Osteocyte (in vitro differentiated cells): Measurements from ENCODE around the gene ZDHHC7. TPM values are rescaled to one million over a fixed set of nuclear protein-coding genes. Genes with fewer than 3 reads are reported as not detected.

Source experiments
- DNase-seq: peaks from one replicate; pipeline ENCODE4 v3.0.0; 2021; ENCODE audit warnings: mixed read lengths; ENCODE audit not compliant: unreplicated experiment; ENCODE audit errors: extremely low spot score
- H3K27ac Mint-ChIP-seq: one replicate; pipeline ENCODE4 v1.8.0; 2021; ENCODE audit warnings: mild to moderate bottlenecking, mixed read lengths; ENCODE audit not compliant: unreplicated experiment
- H3K27me3 Mint-ChIP-seq: one replicate; pipeline ENCODE4 v1.8.0; 2021; ENCODE audit warnings: mixed read lengths; ENCODE audit not compliant: unreplicated experiment
- H3K36me3 Mint-ChIP-seq: one replicate; pipeline ENCODE4 v1.8.0; 2021; ENCODE audit warnings: mixed read lengths; ENCODE audit not compliant: unreplicated experiment
- H3K4me1 Mint-ChIP-seq: one replicate; pipeline ENCODE4 v1.8.0; 2021; ENCODE audit warnings: mixed read lengths; ENCODE audit not compliant: unreplicated experiment
- H3K4me3 Mint-ChIP-seq: one replicate; pipeline ENCODE4 v1.8.0; 2021; ENCODE audit warnings: mild to moderate bottlenecking, moderate library complexity, mixed read lengths; ENCODE audit not compliant: unreplicated experiment
- H3K9me3 Mint-ChIP-seq: one replicate; pipeline ENCODE4 v1.8.0; 2021; ENCODE audit warnings: mixed read lengths; ENCODE audit not compliant: unreplicated experiment
- total RNA-seq: library from RNA; stranded (reverse); gene quantifications from 2 replicates; pipeline ENCODE4 v1.2.1, GENCODE V29; 2021
- TF ChIP-seq, protein P1 (sequence below): fragments of 200-600 bp; sonication (generic); IDR thresholded peaks from 2 replicates; pipeline ENCODE4 v1.5.0; 2021; ENCODE audit warnings: antibody characterized with exemption, mild to moderate bottlenecking, moderate library complexity

Gene ZDHHC7
- total RNA-seq, 1 donor from 2014 or later = 53.7 TPM

DNA sequence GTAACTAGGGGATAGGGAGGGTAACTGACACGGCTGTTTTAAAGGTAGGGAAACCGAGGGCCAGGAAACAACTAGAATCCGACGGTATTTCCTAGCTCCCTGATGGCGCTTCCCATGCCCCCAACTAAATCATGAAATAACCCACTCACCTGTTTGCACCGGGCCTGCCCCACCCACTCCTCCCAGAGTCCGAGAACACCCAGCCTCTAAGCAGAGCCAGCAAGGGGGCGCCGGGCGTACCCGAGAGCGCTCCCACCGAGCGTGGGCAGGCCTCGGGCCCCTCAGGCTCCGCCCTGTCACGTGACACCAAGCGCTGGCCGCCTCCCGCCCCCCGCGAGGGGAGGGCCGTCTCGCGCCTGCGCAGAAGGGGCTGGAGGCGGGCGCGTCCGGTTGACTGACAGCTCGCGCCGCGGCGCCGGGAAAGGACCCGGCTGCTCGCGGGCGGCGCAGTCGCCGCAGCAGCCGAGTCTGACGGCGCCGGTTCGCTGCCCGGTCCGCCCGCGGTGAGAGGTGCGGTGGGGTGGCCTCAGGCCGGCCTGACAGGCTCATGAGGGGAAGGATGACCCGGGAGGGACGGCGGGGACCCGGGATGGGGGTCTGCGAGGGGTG is 16.1 kb upstream of the ZDHHC7 start, which contains the start of gene KIAA0513:
TSS of gene KIAA0513 (plus strand) at position 447 of the 609 bp plus-strand sequence. CDS start 39,277 bp downstream, outside the sequence.
- Mint-ChIP-seq H3K9me3 (no peaks in the 10 kb centered on the region), H3K4me3 (peak within 1 kb of the TSS; percentile 88), H3K4me1 (peaks cover 33% of the 10 kb centered on the region), H3K27ac (peak within 1 kb of the TSS; percentile 85), H3K36me3 (no peaks in the 10 kb centered on the region), H3K27me3 (no peaks in the 10 kb centered on the region)
- peak; percentile 99 for DNase-seq
- TF ChIP-seq, protein P1, sequence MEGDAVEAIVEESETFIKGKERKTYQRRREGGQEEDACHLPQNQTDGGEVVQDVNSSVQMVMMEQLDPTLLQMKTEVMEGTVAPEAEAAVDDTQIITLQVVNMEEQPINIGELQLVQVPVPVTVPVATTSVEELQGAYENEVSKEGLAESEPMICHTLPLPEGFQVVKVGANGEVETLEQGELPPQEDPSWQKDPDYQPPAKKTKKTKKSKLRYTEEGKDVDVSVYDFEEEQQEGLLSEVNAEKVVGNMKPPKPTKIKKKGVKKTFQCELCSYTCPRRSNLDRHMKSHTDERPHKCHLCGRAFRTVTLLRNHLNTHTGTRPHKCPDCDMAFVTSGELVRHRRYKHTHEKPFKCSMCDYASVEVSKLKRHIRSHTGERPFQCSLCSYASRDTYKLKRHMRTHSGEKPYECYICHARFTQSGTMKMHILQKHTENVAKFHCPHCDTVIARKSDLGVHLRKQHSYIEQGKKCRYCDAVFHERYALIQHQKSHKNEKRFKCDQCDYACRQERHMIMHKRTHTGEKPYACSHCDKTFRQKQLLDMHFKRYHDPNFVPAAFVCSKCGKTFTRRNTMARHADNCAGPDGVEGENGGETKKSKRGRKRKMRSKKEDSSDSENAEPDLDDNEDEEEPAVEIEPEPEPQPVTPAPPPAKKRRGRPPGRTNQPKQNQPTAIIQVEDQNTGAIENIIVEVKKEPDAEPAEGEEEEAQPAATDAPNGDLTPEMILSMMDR = no peak

DNA sequence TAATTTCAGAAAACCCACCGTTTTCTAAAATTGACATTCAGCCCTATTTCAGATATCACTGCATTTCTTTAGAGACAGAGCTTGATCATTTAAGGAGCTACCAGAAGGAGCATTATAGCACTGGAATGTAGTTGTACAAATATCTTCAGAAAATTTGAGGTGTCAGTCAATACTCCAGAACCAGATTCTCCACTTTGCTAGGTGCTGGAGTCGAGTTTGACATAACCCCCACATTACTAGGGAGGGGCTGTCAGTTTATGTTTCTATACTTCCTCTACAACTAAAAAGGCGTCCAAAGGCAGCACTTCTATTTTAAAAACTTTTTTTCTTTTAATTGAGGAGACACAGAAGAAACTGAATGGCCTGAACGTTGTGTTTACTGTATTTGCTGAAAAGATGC is 15.4 kb upstream of the ZDHHC7 start:
- Mint-ChIP-seq H3K4me1 (peaks cover 33% of the 10 kb centered on the region), H3K4me3 (peak overlapping the region; percentile 65), H3K9me3 (no peaks in the 10 kb centered on the region), H3K36me3 (no peaks in the 10 kb centered on the region), H3K27me3 (no peaks in the 10 kb centered on the region), H3K27ac (peak overlapping the region; percentile 34)
- no peak for DNase-seq
- TF ChIP-seq, protein P1 = no peak

DNA sequence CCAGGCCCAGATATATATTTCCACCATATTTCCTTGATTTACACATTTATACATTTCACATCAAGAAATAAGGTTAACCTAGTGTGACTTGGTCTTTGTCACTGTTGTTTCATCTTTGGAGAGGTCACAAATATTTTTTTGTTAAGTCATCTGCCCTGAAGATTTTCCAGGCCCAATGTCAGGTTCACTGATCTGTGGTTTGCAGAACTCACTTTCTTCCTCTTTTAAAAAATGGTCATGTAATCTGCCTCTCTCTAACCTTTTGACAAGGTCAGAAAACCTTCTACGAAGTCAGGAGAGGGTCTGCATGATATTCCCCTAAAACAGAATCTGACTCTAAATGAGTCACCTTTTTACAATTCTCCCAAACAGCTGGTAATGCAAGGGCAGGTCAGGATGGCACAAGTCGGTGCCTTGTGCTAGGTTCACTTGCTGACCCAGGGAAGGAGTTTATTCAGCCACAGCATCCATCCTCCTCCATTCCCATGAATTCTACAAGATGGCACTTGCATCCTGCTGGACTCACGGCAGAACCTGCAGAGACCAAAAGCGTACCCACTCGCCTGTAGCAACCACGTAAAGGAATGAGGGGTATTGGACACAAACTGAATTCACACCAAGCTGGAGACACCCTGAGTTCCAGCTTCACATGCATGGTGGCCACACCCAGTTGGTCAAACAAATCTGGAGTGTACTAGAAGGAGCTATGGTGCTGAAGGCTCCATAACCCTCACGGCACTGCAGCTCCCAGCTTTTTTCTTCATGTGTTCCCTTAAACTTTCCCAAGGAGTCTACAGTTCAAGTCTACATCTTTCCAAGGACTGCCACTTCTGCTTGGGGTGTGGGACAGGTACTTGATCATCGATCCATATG is 14.7 kb upstream of the ZDHHC7 start:
- peaks cover 33% of the 10 kb centered on the region for H3K4me1 Mint-ChIP-seq
- TF ChIP-seq, protein P1 = no peak
- DNase-seq = no peak
- H3K4me3 Mint-ChIP-seq = peak overlapping the region; percentile 65
- H3K36me3 Mint-ChIP-seq = no peaks in the 10 kb centered on the region
- no peaks in the 10 kb centered on the region for H3K27me3 Mint-ChIP-seq
- H3K27ac Mint-ChIP-seq = no peak overlapping the region
- H3K9me3 Mint-ChIP-seq = no peaks in the 10 kb centered on the region

DNA sequence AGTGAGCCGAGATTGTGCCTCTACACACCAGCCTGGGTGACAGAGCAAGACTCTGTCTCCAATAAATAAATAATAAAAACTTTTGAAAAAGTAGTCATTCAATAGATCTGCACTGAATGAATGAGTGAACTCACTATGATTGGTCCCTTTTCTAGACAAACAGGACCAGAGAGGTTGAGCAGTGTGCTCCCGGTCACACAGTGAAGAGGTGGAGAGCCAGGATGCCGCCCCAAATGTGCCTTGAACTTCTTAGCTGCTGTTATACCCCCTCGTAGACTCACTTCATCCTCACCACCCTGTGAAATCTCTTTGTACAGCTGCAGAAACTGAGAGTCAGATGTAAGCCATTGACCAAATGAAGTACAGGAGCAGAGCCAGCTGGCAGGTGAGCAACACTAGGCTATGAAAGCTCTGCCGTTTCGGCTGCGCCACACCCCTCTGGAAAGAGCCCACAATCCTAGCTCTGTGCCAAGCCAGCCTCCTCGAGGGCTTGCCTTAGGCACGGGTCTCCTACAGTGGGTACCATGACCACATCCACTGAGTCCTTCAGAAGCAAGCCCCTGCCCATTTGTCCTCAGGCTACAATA is 8.4 kb upstream of the ZDHHC7 start:
- Mint-ChIP-seq H3K4me3 (no peak overlapping the region), H3K36me3 (no peaks in the 10 kb centered on the region), H3K4me1 (peaks cover 6% of the 10 kb centered on the region), H3K27ac (no peak overlapping the region), H3K27me3 (no peaks in the 10 kb centered on the region), H3K9me3 (no peaks in the 10 kb centered on the region)
- no peak for DNase-seq
- TF ChIP-seq, protein P1 = no peak
